ENCODE data around the gene UPB1.

DNA sequence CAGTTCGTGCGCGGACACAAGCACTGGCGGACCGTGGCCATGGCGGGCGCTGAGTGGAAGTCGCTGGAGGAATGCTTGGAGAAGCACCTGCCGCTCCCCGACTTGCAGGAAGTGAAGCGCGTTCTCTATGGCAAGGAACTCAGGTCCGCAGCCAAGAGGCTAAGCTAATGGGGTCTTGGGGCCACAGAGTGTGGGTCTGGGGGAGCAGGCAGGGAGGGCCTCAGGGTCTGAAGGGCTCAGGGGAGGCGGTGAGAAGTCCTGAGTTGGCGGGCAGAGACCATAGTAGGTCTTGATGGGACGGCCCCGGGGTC, 188 bp downstream of the UPB1 start:
- TF ChIP-seq, protein P1, sequence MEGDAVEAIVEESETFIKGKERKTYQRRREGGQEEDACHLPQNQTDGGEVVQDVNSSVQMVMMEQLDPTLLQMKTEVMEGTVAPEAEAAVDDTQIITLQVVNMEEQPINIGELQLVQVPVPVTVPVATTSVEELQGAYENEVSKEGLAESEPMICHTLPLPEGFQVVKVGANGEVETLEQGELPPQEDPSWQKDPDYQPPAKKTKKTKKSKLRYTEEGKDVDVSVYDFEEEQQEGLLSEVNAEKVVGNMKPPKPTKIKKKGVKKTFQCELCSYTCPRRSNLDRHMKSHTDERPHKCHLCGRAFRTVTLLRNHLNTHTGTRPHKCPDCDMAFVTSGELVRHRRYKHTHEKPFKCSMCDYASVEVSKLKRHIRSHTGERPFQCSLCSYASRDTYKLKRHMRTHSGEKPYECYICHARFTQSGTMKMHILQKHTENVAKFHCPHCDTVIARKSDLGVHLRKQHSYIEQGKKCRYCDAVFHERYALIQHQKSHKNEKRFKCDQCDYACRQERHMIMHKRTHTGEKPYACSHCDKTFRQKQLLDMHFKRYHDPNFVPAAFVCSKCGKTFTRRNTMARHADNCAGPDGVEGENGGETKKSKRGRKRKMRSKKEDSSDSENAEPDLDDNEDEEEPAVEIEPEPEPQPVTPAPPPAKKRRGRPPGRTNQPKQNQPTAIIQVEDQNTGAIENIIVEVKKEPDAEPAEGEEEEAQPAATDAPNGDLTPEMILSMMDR (IDR thresholded peaks at IDR 0.05): no peak
- TF ChIP-seq POLR2AphosphoS5 (IDR thresholded peaks at IDR 0.05) (no peak), POLR2A (IDR thresholded peaks at IDR 0.05) (no peak), EP300 (IDR thresholded peaks at IDR 0.05) (no peak)

Measured in suprapubic skin (tissue), 4 donors.